DOHH2 (cell line): ENCODE results near the gene MRPL38.

ENCODE experiments used
- CTCF ChIP-seq: fragments of 200-600 bp; sonication (generic); IDR thresholded peaks from one replicate; pipeline ENCODE4 v1.5.1; 2014; ENCODE audit warnings: antibody characterized with exemption, mild to moderate bottlenecking, low read depth, low read length; ENCODE audit not compliant: poor library complexity, severe bottlenecking
- EZH2phosphoT487 ChIP-seq: fragments of 200-600 bp; sonication (generic); IDR thresholded peaks from 2 replicates; pipeline ENCODE4 v1.6.1; 2017; ENCODE audit warnings: borderline replicate concordance, mild to moderate bottlenecking, antibody characterized with exemption, low read length, moderate library complexity, mixed read lengths

GRCh38 chr17:75892556-75893224 lies 12.0 kb downstream of the MRPL38 start:
- no peak for TF ChIP-seq CTCF
- no peak for TF ChIP-seq EZH2phosphoT487
